HG02588 (cell line): ENCODE results near the gene PRDM16.

Experiments
- ATAC-seq: cut with Tn5 transposase; IDR thresholded peaks from one replicate; pipeline ENCODE4 v1.9.1; 2021; ENCODE audit warnings: mild to moderate bottlenecking, moderate library complexity; ENCODE audit not compliant: unreplicated experiment

PRDM16 gene

DNA sequence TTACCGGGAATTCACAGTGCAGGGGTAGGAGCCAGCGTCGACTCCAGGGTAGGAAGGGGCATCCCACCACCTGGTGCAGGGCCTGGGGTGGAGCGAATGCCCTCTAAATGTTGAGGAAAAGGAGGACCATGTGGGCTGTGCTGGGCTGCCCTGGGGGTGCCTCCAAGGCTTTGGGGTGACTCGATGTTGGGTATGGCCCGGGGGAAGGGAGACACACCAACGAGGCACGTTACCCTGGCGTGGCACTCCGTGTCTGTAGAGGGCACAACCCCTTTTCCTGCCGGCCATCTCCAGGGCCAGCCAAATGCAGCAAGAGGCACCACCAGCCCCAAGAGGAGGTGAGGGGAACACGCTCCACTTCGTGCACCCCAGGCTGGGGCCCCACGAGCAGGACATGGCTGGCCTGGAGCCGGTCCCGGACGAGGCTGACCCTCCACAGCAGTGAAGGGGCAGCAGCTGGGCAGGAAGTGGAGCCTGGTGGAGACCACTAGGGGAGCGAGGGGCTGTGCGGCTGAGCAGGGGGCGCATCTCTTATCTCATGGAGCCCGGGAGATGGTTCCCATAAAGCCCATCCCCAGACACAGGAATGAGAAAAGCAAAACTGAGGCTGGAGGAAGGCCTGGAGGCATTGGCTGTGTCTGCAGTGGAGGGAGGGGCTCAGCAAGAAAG lies 36.5 kb upstream of the PRDM16 start:
- ATAC-seq, result no peak

DNA sequence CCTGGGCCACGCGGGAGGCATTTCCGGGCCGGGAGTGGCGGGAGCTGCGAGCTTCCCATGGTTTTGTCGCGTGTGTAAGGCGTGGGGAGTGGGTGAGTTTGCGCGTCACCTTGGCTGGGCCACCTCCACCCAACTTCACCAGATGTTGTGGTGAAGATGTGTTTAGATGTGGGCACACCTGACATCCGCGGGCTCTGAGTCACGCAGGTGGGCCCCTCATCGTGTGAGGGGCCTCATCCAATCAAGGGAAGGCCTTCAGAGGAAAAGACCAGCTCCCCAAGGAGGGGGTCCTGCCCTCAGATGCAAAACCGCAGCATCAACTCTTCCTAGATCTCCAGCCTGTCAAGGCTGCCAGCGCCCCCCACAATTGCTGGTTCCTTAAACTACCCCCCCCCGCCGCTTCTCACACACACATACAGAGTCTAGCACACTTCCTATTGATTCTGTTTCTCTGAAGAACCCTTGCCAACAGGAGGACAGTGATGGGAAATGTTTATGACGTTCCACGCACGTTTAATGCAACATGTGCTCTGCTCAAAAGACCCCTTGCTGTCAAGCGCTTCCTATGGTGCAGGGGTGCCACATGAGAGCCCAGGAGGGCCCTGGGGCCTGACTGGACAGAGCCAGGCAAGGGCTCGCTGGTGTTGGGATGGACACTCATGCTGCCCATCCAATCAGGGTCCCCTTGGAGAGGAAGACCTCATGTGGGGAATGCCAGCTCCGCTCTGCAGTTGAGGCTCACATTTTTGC lies 35.8 kb upstream of the PRDM16 start:
- no peak for ATAC-seq

DNA sequence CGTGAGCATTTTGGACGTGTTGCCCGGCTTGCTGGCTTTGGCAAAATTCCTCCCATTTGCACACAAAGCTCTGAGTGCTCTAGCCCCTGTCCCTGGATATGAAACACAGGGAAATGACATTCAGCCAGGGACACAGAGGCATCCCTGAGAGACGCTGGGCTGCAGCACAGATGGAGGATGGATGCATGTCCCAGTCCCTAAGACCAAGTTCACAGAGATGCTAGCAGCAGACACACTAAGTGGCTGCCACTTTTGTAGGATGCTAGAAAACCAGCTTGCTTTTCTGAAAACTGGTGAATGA lies 35.3 kb upstream of the PRDM16 start:
- no peak for ATAC-seq

DNA sequence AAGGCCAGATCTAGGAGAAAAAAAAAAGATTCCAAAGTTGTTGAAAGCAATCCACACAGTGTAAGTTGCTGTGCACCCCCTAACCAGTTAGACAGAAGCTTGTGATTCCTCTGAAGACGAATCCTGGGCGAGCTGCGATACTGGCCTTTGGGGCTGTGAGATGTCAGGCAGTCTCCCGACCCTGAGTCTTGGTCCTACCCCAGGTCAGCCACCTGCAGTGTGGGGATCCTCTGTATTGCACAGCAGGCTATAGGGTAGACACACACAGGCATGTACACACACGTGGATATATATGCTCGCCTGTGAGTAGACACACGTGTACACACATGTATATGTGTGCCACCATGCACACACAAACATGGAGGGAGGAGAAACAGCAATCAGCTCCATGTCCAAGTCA lies 34.8 kb upstream of the PRDM16 start:
- no peak for ATAC-seq

DNA sequence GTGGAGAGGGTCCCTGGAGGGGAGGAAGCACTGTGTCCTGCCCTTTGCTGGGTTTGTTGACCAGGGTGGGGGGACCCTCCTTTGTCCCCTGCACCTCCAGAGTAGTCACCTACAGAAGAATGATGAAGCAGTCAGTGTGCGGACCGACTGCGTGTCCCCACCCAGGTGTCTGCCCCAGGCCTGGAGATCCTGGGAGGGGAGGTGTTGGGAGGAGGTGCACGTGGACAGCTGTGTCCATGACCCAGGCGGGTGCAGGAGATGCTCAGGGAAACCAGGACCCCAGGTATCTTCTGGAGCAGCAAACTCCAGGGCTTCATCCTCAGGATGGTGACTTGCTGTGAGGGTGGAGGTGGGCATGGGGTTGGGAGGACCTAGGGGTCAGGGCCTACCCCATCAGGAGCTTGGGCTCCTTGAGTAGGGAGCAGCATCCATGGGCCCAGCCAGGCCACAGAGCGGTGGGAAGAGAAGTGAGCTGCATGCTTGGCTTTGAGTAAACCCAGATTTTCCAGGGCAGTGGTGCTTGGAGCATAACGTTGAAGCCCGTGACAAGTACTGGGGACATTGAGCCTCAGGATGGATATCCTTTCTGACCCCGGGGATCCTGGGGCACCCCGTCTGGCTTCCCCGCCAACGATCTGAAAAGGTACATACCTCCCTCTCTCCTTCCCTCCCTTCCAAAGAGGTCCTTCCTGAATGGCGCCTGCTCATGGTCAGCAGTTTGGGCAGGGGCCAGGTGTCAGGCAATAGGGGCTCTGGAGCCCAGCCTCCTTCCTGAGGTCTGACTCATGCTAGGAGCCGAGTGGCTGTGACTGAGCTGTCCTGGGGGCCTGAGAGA lies 34.1 kb upstream of the PRDM16 start:
- ATAC-seq, result no peak

DNA sequence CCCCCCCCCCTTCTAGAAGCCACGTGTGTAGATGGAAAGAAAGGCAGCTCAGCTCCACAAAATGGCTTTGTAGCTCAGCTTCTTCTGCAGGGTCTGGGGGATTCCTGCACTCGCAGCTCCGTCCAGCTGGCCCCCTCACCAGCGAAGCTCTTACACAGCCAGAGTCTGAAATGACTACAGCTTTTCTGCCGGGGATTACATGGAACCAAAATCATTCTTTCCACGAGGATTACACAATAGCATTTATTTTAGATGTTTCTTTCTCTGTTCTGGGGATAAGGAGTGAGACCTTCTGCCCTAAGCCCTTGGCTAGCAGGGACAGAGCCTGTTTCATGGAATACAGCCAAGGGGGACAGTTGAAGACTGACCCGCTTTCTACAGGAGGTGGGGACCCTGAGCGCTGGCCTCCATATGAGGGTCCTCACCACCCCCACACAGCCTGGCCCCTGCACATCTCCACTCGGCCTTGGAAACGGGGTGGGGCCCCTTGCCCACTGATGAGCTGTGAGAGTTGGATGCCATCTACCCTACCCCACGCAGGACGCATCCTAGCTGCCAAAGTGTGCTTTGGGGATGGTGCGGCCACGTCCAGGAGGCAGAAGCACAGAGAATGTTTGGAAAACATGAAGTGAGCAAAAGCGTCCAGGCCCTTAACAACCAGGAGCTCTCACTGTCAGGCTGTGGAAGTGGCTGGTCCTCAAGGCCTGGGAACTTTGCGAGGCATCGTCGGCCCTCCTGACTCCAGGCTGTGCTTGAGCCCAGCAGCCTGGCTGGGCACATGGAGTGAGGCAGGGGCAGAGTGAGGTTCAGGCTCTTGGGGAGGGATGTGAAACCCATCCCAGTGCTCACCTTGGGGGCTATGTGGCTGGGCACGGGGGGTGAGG lies 33.2 kb upstream of the PRDM16 start:
- no peak for ATAC-seq

DNA sequence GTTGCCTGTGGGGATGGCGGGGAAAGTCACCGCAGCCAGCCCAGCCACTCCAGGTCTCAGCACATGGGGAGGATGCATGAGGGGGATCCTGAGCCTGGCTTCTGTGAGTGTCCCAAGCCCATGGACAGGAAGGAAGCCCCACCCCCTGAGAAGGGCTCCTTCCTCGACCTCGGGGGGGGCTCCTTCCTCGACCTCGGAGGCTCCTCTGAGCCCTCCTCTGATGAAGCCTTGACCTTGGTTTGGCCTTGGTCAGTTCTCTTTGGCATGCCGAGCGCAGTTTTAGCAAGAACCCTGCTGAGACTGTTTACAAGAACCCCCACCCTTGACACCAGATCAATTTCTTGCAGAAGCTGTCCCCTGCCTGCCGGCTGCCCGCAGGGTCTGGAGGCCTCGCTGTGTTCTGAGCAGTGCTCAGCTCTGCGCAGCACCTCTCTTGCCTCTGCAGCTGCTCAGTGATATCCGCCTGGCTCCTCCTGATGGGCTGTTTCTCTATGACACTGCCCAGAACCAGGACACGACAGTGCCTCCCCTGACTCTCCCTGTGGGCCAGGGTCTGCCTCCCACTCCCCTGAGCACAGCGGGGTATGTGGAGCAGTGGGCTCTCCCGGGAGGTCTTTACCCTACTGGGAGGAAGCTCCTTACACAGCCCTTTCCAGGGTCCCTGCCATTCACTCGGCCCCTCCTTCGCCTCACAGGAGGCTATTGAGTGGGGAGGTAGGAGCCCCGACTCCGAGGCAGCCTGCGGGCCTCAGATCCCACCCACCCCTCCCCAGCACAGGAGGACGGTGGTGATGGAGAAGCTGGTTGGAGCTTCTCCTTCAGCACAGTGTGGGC lies 32.3 kb upstream of the PRDM16 start:
- ATAC-seq, result no peak

DNA sequence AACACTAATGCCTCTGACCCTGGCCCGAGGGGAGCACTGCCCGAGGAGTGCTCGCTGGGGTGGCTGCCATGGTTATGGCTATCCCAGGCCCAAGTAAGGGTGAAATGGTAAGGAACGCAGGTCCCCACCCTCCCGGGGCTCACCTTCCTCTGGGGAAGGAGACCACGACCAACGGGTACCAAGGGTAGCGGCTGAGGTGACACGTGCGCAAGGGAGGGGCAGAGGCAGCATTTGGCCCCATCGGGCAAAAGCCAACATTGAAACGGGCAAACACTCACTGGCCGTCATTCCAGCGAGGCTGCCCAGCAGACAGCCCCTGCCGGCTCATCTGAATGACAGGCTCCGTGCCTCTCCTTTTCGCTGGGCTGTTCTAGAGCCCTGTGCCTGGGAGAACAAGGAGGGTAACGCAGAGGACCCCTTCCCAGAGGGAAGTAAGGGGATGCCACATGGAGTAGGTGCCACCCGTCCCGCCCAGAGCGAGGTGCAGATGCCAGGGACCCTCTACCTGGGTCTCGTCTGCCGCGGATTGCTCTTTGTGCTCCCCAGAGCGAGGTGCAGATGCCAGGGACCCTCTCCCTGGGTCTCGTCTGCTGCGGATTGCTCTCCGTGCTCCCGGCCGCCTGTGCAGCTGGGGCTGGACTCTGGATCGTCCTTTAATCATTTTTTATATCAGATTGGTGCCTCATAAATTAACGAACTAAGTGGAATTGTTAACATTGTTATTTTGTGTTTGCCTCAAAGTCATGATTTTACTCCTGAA lies 31.5 kb upstream of the PRDM16 start:
- ATAC-seq, result no peak

DNA sequence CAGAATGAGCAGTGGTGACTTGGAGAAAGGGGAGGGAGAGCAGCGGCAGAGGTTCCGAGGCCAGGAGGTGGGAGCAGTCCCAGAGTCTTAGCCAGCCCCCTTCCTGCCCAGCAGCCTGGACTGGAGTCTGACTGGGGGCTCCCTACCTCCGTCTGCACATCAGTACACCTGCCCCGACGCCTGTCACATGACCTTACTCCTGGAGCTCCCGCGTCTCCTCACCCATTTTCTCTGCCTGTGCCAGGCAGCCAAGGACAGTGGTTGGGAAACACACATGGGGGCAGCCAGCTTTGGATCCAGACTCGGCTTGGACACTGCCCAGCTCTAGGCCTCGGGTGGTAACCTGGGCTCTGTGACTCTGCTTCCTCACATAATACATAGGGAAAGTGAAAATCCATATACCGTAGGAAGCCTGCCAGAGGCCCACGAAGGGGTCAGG lies 30.9 kb upstream of the PRDM16 start:
- ATAC-seq, result no peak

DNA sequence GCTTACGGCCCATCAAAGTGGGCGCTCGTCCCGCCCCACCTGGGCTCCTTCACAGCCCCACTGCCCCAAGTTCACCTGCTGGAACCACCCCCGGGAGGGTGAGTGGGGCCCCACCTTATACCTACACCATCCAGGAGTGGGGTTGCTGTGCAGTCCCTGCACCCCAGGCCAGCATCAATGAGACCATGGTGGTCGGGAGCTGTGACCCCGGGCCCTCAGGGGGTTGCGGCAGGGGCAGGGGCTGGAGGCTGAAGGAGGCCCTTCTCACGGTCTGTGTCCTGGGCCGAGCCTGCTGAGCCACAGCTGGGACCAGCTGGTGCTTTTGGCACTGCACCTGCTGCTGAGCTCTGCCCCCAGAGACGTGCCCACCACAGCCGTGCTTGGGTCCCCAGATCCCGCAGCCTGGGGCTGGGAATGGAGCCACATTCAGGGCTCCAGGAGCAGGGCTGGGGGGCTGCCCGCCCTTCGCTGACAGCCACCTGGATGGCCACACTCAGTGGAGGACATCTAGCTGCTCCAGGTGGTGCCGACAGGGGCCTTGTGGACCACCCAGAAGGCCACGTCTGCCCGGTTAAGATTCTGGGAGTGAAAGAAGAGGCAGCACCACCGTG lies 30.3 kb upstream of the PRDM16 start:
- no peak for ATAC-seq

DNA sequence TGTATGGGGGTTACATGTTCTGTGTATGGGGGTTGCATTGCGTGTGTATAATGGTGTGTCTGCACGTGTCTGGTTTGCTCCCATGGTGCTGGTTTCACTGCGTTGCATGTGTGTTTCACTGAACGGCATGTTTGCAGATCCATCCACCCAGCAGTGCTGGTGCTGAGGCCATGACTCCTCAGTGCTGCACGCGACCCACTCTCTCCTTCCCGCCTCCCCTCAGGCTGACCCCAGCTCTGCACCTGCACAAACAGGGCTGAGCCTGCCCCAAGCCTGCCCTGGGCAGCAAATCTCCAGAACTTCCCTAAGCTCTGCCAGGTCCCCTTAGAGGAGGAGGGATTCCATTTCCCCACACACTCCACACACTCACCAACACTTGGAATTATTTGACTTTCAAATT lies 29.0 kb upstream of the PRDM16 start:
- ATAC-seq, result no peak

DNA sequence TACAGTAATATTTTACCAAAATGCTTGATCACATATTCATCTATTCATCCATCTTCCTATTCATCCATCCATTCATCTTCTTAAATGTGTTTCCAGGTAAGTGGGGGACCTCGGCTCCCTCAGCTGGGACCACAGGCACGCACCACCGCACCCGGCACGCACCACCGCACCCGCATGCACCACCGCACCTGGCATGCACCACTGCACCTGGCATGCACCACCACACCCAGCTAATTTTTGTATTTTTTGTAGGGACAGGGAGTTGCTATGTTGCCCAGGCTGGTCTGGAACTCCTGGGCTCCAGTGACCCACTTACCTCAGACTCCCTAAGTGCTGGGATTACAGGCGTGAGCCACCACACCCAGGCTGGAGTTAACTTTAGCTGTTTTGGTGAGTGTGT lies 26.5 kb upstream of the PRDM16 start:
- ATAC-seq, result no peak

DNA sequence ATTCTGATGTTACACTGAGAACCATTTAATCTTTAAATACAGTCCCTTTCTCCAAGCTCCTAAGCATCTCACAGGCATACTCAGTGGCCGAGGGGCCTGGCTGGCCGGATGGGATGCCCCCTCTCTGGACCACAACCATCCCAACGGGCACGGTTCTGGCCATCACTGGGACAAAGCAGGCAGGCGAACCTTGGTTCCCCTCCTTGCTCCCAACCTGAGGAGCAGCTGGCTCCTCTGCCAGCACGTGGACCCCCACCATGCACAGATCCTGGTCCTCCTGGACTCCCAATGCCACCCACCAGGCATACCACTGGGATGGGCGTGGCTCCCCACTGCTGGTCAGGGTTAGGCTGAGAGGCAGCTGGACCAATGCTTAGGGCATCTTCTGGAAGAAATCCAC lies 19.8 kb upstream of the PRDM16 start:
- no peak for ATAC-seq

DNA sequence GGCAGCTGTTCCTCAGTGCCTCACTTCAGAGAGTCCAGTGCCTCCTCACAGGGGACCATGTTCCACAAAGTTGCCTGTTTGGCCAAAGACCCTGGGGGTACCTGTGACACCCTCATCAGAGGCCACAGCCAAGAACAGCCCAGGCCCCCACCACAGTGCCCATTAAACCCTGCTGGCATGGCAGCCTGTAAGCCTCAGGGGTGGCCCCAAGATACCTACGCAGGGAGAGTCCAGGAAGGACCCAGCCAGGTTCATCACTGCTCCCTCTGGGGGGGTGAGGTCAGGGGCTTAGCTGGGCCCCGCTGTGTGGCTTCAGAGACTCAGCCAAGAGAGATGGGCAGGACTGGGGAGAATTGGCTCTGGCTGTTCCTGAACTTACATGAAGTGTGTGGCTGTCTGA lies 19.1 kb upstream of the PRDM16 start:
- no peak for ATAC-seq

DNA sequence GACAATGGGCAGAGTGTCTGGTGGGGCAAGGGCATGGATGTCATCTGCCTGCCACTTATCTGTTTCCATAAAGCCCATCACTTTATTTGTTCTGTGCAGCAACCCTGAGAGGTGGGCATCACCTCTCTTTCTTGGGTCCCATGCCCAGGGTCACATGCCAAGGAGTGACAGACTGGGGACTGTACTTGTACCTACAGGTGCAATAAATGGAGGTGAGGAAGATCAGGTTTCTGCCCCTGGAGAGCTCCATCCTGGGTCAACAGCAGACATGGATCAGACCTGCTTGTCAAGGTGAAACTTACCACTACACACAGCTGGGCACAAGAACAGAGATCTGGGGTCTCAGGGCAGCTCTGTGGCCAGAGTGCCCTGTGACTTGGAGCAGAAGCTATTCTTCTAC lies 18.4 kb upstream of the PRDM16 start:
- no peak for ATAC-seq

DNA sequence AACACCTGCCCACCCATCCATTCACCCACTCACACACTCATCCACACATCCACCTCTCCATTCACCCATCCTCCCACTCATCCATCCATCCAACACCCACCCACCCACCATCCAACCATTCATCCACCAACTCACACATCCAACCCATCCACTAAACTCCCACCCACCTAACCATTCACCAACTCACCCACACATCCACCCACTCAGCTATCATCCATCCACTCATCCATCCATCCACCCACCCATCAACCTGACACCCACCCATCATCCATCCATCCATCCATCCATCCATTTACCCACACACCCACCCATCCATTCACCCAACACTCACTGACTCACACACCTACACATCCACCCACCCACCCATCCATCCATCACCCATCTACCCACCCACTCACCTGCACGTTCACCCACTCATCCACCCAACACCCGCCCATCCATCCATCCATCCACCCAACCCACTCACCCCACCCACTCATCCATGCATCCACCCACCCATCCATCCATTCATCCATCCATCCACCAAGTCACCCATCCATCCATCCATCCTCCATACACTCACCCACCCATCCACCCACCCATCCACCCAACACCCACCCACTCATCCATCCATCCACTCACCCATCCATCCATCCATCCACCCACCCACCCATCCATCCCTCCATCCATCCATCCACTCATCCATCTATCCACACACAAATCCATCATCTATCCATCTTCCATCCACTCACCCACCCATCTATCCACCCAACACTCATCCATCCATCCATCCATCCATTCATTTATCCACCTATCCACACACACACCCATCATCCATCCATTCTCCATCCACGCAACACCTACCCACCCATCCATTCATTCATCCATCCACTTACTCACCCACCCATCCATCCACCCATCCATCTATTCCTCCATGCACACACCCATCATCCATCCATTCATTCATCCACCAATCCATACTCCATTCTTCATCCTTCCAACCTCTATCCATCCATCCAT lies 17.4 kb upstream of the PRDM16 start:
- ATAC-seq, result no peak

DNA sequence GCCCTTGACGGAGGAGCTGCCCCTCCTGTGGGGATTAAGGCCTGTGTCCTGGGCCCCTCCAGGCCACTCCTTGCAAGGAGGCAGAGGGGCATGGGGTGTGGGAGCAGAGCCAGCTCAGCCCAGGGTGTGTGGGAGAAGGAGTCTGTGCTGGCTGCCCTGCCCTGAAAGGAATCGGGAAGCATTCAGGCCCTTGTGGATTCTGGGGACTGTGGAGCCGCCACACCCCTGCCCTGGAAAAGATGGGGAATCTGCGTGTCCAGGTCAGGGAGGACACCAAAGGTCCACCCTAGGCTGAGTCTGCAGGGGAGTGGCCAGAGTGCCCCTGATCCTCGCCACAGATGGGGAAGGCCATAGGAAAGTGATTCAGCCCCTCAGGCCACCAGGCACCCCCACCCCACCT lies 16.5 kb upstream of the PRDM16 start:
- ATAC-seq, result no peak
